GM12892 (cell line): ENCODE measurements around the gene ATP11A.

Experiments
- DNase-seq: peaks from one replicate; pipeline ENCODE4 v3.0.0; 2011; ENCODE audit not compliant: insufficient read length
- FAIRE-seq: peaks from 2 replicates; lab custom pipeline; 2011; peaks lifted over from hg19 to GRCh38; lab: Jason Lieb, UNC
- POLR2A ChIP-seq: IDR thresholded peaks from 2 replicates; pipeline ENCODE4 v1.6.1; 2011; ENCODE audit warnings: low read depth, low read length, control low read depth
- POLR2AphosphoS5 ChIP-seq: IDR thresholded peaks from 2 replicates; pipeline ENCODE4 v1.6.1; 2011; ENCODE audit warnings: low read depth, low read length, control low read depth
- TAF1 ChIP-seq: IDR thresholded peaks from 2 replicates; pipeline ENCODE4 v1.6.1; 2011; ENCODE audit warnings: low read depth, mild to moderate bottlenecking, control low read depth, low read length, borderline replicate concordance

Gene ATP11A

GRCh38 chr13:112890316-112891145 lies 200.7 kb downstream of the ATP11A start:
- TF ChIP-seq TAF1 = no peak
- TF ChIP-seq POLR2A = no peak
- TF ChIP-seq POLR2AphosphoS5 = no peak
- DNase-seq (no peak), FAIRE-seq (no peak)

GRCh38 chr13:112891477-112892401 lies 201.9 kb downstream of the ATP11A start:
- DNase-seq (no peak), FAIRE-seq (no peak)
- no peak for TF ChIP-seq POLR2AphosphoS5
- no peak for TF ChIP-seq POLR2A
- TF ChIP-seq TAF1 = no peak

GRCh38 chr13:112892426-112893206 lies 202.8 kb downstream of the ATP11A start:
- no peak for FAIRE-seq
- DNase-seq = no peak
- no peak for TF ChIP-seq POLR2AphosphoS5
- TF ChIP-seq POLR2A = no peak
- no peak for TF ChIP-seq TAF1

GRCh38 chr13:112893207-112893569 lies 203.3 kb downstream of the ATP11A start:
- DNase-seq (no peak), FAIRE-seq (no peak)
- TF ChIP-seq TAF1 = no peak
- no peak for TF ChIP-seq POLR2A
- no peak for TF ChIP-seq POLR2AphosphoS5

GRCh38 chr13:112893570-112894422 lies 204.0 kb downstream of the ATP11A start:
- FAIRE-seq = no peak
- no peak for TF ChIP-seq TAF1
- TF ChIP-seq POLR2A = no peak
- no peak for TF ChIP-seq POLR2AphosphoS5

GRCh38 chr13:112894423-112894672 lies 204.5 kb downstream of the ATP11A start:
- DNase-seq (no peak), FAIRE-seq (no peak)
- no peak for TF ChIP-seq TAF1
- TF ChIP-seq POLR2AphosphoS5 = no peak
- no peak for TF ChIP-seq POLR2A

More at GRCh38 chr13:112893570-112894422, 204.0 kb downstream of the ATP11A start:
- peak; percentile 66 for DNase-seq

- TF ChIP-seq POLR2A = no peak
- TF ChIP-seq TAF1 = no peak
- no peak for TF ChIP-seq POLR2AphosphoS5
- DNase-seq (no peak), FAIRE-seq (no peak)
These were observed 205.0 kb downstream of the ATP11A start for GRCh38 chr13:112894673-112895481.

GRCh38 chr13:112895521-112896465 lies 206.0 kb downstream of the ATP11A start:
- DNase-seq (no peak), FAIRE-seq (no peak)
- TF ChIP-seq TAF1 (no peak), POLR2AphosphoS5 (no peak), POLR2A (no peak)
